ENCODE data around the gene ZNF750.
A peak's percentile ranks its signal among the peaks of the same experiment; 100 is the strongest.

DNA sequence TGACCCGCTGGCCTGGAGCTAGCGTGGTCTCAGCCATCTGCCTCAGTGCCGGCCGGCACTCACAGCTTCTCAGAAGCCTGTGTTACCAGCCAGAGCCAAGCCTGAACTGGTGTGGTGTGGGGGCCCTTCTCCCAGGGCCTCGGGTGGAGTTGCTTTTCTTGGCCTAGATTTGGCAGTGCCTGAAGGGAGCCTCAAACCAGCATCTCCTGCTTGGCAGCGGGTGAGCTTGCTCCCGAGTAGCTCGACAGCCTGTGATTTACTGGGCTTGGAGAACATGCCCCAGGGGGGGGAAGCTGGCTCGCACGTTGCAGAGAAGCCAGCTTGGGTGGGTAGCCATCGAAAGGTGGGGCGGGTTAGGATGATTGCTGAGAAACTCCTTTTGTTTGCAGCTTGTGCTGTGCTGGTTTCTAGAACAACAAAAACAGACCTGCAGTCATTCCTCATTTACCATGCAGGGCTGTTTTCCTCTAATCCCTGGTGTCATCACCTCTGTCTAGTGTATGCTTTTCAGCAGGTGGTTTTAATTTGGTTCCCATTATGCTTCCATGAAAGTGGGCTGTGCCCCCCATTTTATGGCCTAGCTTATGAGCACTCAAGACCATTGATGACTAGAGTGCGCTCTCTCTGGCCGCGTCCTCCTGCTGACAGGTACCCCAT is 45.7 kb downstream of the ZNF750 start:
- TF ChIP-seq POLR2AphosphoS5 (IDR thresholded peaks at IDR 0.05), result peak; percentile 26
- TF ChIP-seq, protein P1, sequence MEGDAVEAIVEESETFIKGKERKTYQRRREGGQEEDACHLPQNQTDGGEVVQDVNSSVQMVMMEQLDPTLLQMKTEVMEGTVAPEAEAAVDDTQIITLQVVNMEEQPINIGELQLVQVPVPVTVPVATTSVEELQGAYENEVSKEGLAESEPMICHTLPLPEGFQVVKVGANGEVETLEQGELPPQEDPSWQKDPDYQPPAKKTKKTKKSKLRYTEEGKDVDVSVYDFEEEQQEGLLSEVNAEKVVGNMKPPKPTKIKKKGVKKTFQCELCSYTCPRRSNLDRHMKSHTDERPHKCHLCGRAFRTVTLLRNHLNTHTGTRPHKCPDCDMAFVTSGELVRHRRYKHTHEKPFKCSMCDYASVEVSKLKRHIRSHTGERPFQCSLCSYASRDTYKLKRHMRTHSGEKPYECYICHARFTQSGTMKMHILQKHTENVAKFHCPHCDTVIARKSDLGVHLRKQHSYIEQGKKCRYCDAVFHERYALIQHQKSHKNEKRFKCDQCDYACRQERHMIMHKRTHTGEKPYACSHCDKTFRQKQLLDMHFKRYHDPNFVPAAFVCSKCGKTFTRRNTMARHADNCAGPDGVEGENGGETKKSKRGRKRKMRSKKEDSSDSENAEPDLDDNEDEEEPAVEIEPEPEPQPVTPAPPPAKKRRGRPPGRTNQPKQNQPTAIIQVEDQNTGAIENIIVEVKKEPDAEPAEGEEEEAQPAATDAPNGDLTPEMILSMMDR (IDR thresholded peaks at IDR 0.05), result no peak
- TF ChIP-seq POLR2A (IDR thresholded peaks at IDR 0.05), result no peak
